DOHH2 (cell line): ENCODE data around the gene CALHM1.

Experiments used
- H3F3A ChIP-seq: fragments of 200-600 bp; sonication (generic), shearing (Covaris generic); 2 replicates; pipeline ENCODE4 v1.6.0; 2016; ENCODE audit warnings: antibody characterized with exemption, mild to moderate bottlenecking; ENCODE audit not compliant: control insufficient read depth, insufficient read depth
- H3K27ac ChIP-seq: fragments of 200-600 bp; sonication (generic); 2 replicates; pipeline ENCODE4 v1.5.1; 2014; ENCODE audit warnings: low read depth, mild to moderate bottlenecking, low read length, moderate library complexity
- H3K27me3 ChIP-seq: fragments of 200-600 bp; sonication (generic); 2 replicates; pipeline ENCODE4 v1.6.1; 2014; ENCODE audit warnings: mild to moderate bottlenecking, low read length, mixed read lengths; ENCODE audit not compliant: control insufficient read depth
- H3K36me3 ChIP-seq: fragments of 200-600 bp; sonication (generic); 2 replicates; pipeline ENCODE4 v1.6.1; 2014; ENCODE audit warnings: mild to moderate bottlenecking, low read length, moderate library complexity, mixed read lengths; ENCODE audit not compliant: control insufficient read depth
- H3K4me1 ChIP-seq: fragments of 200-600 bp; sonication (generic); 2 replicates; pipeline ENCODE4 v1.6.1; 2014; ENCODE audit warnings: mild to moderate bottlenecking, low read length, mixed read lengths; ENCODE audit not compliant: control insufficient read depth
- H3K4me2 ChIP-seq: fragments of 200-600 bp; sonication (generic); 2 replicates; pipeline ENCODE4 v1.6.0; 2014; ENCODE audit warnings: mild to moderate bottlenecking, low read length, moderate library complexity
- H3K4me3 ChIP-seq: fragments of 200-600 bp; sonication (generic); 2 replicates; pipeline ENCODE4 v1.5.1; 2014; ENCODE audit warnings: mild to moderate bottlenecking, low read length, mixed read lengths
- H3K79me2 ChIP-seq: fragments of 200-600 bp; sonication (generic); 2 replicates; pipeline ENCODE4 v1.6.1; 2014; ENCODE audit warnings: mild to moderate bottlenecking, low read length, mixed read lengths; ENCODE audit not compliant: control insufficient read depth
- H3K9me2 ChIP-seq: fragments of 200-600 bp; sonication (generic); replicated peaks from 2 replicates; pipeline ENCODE4 v1.6.1; 2014; ENCODE audit warnings: mild to moderate bottlenecking, low read length, mixed read lengths; ENCODE audit not compliant: control insufficient read depth
- H3K9me3 ChIP-seq: fragments of 200-600 bp; sonication (generic); 2 replicates; pipeline ENCODE4 v1.6.1; 2014; ENCODE audit warnings: antibody characterized with exemption, low read length, mixed read lengths; ENCODE audit not compliant: control insufficient read depth, insufficient read depth
- H4K20me1 ChIP-seq: fragments of 200-600 bp; sonication (generic); 2 replicates; pipeline ENCODE4 v1.6.0; 2014; ENCODE audit warnings: low read depth, mild to moderate bottlenecking, antibody characterized with exemption, low read length, moderate library complexity; ENCODE audit not compliant: control insufficient read depth, insufficient read depth
- EZH2phosphoT487 ChIP-seq: fragments of 200-600 bp; sonication (generic); IDR thresholded peaks from 2 replicates; pipeline ENCODE4 v1.6.1; 2017; ENCODE audit warnings: borderline replicate concordance, mild to moderate bottlenecking, antibody characterized with exemption, low read length, moderate library complexity, mixed read lengths
- TF ChIP-seq, protein P1 (sequence below): fragments of 200-600 bp; sonication (generic); IDR thresholded peaks from one replicate; pipeline ENCODE4 v1.5.1; 2014; ENCODE audit warnings: antibody characterized with exemption, mild to moderate bottlenecking, low read depth, low read length; ENCODE audit not compliant: poor library complexity, severe bottlenecking

The CALHM1 gene

DNA sequence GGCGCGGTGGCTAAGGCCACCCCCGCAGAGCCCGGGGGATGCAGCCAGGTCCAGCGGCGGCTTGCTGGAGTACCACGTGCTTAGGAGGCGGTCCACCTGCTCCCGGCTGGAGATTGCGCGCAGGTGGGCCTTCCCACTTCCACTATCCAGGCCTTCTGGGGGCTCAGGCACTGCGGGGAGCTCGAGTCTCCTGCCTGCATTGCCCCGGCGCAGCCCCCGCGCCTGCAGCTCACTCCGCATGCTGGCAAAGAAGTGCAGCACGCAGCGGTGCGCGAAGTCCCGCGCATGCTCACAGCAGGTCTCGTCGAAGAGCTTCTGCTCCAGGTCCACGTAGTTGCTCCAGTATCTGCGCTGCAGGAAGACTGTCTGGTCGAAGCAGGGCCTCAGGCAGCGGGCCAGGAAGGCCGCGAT is 14.6 kb upstream of the CALHM1 start:
- H3K4me1 ChIP-seq, result peaks cover 70% of the 10 kb centered on the region
- no peaks in the 10 kb centered on the region for H3K79me2 ChIP-seq
- H3F3A ChIP-seq, result peaks cover 26% of the 10 kb centered on the region
- no peaks in the 10 kb centered on the region for H3K9me2 ChIP-seq
- H4K20me1 ChIP-seq, result no peaks in the 10 kb centered on the region
- H3K36me3 ChIP-seq, result no peaks in the 10 kb centered on the region
- H3K9me3 ChIP-seq, result no peaks in the 10 kb centered on the region
- no peak overlapping the region for H3K27ac ChIP-seq
- H3K4me2 ChIP-seq, result no peak overlapping the region
- no peak for TF ChIP-seq EZH2phosphoT487
- TF ChIP-seq, protein P1, sequence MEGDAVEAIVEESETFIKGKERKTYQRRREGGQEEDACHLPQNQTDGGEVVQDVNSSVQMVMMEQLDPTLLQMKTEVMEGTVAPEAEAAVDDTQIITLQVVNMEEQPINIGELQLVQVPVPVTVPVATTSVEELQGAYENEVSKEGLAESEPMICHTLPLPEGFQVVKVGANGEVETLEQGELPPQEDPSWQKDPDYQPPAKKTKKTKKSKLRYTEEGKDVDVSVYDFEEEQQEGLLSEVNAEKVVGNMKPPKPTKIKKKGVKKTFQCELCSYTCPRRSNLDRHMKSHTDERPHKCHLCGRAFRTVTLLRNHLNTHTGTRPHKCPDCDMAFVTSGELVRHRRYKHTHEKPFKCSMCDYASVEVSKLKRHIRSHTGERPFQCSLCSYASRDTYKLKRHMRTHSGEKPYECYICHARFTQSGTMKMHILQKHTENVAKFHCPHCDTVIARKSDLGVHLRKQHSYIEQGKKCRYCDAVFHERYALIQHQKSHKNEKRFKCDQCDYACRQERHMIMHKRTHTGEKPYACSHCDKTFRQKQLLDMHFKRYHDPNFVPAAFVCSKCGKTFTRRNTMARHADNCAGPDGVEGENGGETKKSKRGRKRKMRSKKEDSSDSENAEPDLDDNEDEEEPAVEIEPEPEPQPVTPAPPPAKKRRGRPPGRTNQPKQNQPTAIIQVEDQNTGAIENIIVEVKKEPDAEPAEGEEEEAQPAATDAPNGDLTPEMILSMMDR, result no peak
- no peak overlapping the region for H3K4me3 ChIP-seq
- H3K27me3 ChIP-seq, result no peaks in the 10 kb centered on the region

DNA sequence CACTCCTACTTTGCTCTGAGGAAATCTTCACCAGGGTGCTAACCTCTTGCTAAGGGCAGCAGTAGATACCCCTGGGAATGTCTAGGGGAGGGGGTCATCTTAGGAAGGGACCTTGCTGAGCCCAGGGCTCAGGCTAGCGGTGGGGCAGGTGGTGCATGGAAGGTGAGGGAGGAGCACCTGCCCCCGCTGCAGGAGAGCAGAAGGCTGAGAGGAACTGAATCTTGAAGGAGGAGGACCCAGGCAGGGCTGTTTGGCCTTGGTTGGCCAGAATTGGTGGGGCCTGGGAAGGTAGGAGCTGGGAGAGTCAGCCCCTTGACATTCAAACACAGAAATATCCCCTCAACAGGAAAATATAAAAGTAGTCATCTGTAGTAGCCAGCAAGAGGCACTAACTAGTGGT is 13.3 kb upstream of the CALHM1 start:
- no peaks in the 10 kb centered on the region for H4K20me1 ChIP-seq
- no peaks in the 10 kb centered on the region for H3K27me3 ChIP-seq
- H3K4me2 ChIP-seq, result peak overlapping the region; percentile 92
- peak overlapping the region; percentile 71 for H3K4me3 ChIP-seq
- H3K27ac ChIP-seq, result peak overlapping the region; percentile 96
- H3K9me2 ChIP-seq, result no peaks in the 10 kb centered on the region
- H3K79me2 ChIP-seq, result no peaks in the 10 kb centered on the region
- peaks cover 80% of the 10 kb centered on the region for H3K4me1 ChIP-seq
- peaks cover 37% of the 10 kb centered on the region for H3F3A ChIP-seq
- TF ChIP-seq EZH2phosphoT487, result no peak
- TF ChIP-seq, protein P1, result no peak
- H3K36me3 ChIP-seq, result no peaks in the 10 kb centered on the region
- no peaks in the 10 kb centered on the region for H3K9me3 ChIP-seq

DNA sequence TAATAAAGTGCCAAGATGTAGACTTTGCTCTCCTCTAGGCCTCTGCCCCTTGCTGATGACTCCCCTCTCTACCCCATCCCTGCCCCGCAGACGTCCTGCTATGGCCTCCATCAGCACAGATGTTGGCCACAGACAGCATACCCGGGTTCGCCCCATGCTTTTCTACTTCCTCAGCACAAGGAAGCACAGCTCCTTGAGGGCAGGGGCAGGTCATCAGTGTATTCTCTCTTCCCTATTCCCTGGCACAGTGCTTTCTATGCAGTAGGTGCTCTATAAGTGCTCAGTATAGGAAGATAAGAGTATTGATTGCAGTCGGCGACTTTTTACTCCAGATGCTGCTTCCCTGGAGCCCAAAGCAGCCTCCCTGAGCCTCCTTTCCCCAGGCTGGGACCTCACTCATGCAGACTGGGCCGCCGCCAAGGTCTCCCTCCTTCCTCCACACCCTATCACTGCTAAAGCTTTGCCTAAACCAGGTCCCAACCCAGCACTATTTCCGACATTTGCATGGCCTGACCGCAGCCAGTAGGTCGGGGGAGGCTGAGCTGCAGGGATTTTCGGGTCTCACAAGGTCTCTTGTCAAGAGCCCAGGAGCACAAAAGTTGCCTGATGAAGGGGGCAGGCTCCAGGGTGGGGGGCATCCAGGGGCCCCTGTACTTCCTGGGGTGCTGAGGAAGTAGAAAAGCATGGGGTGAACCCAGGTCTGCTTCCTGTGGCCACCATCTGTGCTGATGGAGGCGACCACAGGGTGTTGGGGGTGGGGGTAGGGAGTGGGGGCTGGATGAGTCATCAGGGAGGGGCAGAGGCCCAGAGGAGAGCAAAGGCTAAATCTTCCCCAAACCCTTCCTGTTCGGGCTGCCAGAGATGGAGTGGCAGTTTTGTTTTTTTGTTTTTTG is 12.3 kb upstream of the CALHM1 start:
- H3K4me2 ChIP-seq, result peak overlapping the region; percentile 92
- H4K20me1 ChIP-seq, result no peaks in the 10 kb centered on the region
- H3K9me2 ChIP-seq, result no peaks in the 10 kb centered on the region
- H3K79me2 ChIP-seq, result no peaks in the 10 kb centered on the region
- peaks cover 80% of the 10 kb centered on the region for H3K4me1 ChIP-seq
- H3K9me3 ChIP-seq, result no peaks in the 10 kb centered on the region
- no peaks in the 10 kb centered on the region for H3K27me3 ChIP-seq
- peaks cover 42% of the 10 kb centered on the region for H3F3A ChIP-seq
- H3K27ac ChIP-seq, result peak overlapping the region; percentile 96
- H3K4me3 ChIP-seq, result peak overlapping the region; percentile 71
- TF ChIP-seq EZH2phosphoT487, result no peak
- TF ChIP-seq, protein P1, result no peak
- no peaks in the 10 kb centered on the region for H3K36me3 ChIP-seq
